NCI-H524 treated with DMSO at 0.1 percent for 48 hours (cell line): ENCODE results near the gene SLC35E2B.
"Not testable (repeated sequence)": the region's sequence is repeated elsewhere in the genome, so short reads cannot be mapped to it uniquely, and the experiment has no call there.

Source experiments
- DNase-seq: peaks from one replicate; lab custom pipeline; 2025; lab: John Stamatoyannopoulos, UW

Gene SLC35E2B

DNA sequence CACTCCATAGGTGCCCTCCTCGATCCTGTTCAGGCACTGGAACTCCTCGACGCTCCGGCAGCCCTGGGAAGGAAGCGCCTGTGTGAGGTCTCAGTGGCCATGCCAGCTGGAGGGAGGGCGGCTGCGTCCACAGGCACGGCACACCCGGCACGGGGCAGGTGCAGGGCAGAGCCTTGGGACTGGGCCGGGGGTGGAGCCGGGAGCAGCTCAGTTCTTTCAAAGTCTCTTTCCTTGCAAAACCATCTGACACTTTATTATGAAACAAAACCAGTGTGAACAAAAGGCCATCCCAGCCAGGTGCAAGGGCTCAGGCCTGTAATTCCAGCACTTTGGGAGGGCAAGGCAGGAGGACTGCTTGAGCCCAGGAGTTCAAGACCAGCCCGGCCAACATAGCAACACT, 54.1 kb downstream of the SLC35E2B start:
- not testable (repeated sequence) for DNase-seq

- DNase-seq, result not testable (repeated sequence)
Measured at GRCh38 chr1:1637479-1637875, 55.1 kb downstream of the SLC35E2B start.

DNA sequence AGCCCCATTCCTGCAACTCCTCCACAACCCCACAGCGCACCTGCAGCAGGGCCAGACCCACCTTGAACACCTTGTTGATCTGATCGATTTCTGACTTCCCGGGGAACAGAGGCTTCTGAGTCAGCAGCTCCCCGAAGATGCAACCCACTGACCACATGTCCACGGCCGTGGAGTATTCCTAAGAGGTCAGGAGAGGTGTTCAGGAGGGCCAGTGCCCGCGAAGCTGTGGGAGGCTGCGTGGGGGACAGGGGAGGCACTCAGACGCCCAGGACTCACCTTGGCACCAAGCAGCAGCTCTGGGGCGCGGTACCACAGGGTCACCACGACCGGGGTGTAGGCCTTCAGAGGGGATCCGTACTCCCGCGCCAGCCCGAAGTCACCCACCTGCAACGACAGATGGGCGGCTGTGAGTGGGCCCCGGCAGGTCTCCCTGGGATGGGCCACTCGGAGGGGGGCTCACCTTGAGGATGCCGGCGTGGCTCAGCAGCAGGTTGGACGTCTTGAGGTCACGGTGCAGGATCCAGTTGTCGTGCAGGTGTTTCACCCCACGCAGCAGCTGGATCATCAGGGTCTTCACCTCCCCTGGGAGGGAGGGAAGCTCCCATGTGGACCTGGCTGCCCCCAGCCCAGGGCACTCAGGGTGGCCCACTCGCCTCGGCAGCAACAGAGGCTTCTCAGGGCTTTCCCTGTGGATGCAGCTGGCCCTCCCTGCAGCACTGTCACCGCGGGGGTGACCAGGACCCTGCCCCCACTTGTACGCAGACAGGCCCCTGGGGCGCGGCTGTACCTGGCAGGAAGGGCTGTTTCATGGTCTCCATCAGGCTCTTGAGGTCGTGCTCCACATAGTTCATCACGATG, 55.7 kb downstream of the SLC35E2B start:
- DNase-seq, result not testable (repeated sequence)

GRCh38 chr1:1634613-1635012, 58.0 kb downstream of the SLC35E2B start:
- DNase-seq, result not testable (repeated sequence)

DNA sequence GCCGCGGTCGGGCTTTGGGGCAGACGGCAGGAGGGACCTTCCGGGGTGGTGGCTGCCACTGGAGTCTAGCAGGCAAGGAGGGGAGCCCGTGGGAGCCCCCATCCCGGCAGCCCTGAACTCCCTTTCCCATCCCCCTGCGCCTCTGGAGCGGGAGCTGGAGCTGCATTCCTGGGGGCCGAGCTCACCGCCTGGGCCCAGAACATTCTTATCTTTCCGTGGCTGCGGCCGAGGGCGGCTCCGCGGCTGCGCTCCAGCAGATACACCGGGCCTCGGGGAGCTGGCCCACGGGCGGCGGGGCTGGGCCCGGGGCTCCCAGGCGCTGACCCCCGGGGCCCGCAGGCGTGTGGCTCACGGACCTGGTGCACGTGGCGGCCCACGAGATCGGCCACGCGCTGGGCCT, 59.2 kb downstream of the SLC35E2B start:
- not testable (repeated sequence) for DNase-seq

GRCh38 chr1:1631782-1632420, 60.7 kb downstream of the SLC35E2B start, which contains the start of gene MMP23B:
TSS of gene MMP23B (plus strand) at chr1:1632173. CDS start at chr1:1632219, 46 bp downstream.
- DNase-seq, result no peak

GRCh38 chr1:1630965-1631781, 61.4 kb downstream of the SLC35E2B start:
- no peak for DNase-seq

- DNase-seq, result peak; percentile 80
Measured at GRCh38 chr1:1630191-1630964, 62.2 kb downstream of the SLC35E2B start.

- DNase-seq, result no peak
Measured at GRCh38 chr1:1629430-1630190, 63.0 kb downstream of the SLC35E2B start.

DNA sequence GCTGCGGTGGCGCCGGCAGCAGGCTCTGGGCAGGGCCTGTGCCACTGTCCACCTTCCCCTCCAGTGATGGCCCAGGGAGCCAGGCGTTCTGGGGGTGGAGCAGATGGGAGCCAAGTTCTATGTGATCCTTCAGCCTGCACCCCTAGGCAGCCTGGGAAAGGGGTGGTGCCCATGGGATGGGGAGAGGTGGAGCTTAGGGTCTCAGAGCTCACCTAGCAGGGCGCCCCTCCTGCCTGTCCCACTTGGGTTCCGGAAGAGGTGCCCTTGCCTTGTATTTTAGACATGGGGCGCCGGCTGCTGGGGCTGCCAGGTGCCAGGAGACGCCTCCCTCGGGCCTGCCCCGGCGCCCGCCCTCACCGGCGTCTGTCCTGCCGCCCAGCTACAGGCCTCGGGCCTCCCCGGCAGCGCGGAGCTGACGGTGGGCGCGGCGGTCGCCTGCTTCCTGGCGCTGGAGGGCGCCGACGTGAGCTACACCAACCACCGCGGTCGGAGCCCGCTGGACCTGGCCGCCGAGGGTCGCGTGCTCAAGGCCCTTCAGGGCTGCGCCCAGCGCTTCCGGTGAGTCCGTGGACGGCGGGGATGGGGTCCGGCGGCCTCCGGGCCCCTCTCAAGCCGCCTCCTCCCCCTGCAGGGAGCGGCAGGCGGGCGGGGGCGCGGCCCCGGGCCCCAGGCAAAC, 63.7 kb downstream of the SLC35E2B start:
- DNase-seq, result no peak

GRCh38 chr1:1627829-1628753, 64.5 kb downstream of the SLC35E2B start:
- no peak for DNase-seq

DNA sequence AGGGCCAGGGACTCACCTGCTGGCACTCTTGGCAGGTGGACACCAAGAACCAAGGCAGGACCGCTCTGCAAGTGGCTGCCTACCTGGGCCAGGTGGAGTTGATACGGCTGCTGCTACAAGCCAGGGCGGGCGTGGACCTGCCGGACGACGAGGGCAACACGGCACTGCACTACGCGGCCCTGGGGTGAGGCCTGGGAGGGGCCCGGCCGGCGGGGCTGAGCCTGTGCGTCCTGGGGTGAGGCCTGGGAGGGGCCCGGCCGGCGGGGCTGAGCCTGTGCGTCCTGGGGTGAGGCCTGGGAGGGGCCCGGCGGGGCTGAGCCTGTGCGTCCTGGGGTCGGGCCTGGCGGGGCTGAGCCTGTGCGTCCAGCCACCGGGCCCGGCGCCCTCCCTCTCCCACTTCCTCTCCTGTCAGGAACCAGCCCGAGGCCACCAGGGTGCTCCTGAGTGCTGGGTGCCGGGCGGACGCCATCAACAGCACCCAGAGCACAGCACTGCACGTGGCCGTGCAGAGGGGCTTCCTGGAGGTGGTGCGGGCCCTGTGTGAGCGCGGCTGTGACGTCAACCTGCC, 65.2 kb downstream of the SLC35E2B start:
- no peak for DNase-seq

DNA sequence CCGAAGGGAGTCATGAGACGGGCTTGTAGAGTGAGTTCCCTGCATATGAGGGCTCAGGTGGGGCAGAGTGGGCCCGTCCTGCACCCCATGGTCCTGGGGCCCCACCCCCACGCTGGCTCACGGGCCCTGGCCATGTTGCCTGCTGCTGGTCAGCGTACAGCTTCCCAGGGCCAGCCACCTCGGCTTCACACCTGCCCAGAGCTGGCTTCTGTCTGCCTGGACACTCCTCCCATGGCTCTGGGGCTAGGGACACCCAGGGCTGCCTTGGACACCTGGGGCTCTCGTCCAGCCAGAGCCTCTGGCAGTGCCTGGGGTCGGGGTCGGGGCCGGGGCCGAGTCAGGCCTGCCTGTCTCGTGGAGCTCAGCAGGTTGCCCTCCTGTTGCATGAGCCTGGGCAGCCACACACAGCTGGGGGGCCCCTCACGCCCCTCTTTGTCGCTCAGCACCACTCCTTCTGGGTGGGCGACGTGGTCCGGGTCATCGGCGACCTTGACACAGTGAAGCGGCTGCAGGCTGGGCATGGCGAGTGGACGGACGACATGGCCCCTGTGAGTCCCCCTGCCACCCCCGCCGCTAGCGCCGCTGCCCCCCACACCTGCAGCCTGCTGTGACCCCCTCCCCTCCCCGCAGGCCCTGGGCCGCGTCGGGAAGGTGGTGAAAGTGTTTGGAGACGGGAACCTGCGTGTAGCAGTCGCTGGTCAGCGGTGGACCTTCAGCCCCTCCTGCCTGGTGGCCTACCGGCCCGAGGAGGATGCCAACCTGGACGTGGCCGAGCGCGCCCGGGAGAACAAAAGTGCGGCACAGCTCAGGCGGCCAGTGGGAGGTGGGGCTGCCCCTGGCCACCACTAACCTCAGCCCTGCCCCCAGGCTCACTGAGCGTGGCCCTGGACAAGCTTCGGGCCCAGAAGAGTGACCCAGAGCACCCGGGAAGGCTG, 66.1 kb downstream of the SLC35E2B start:
- no peak for DNase-seq

- DNase-seq, result no peak
Measured at GRCh38 chr1:1625824-1626206, 66.8 kb downstream of the SLC35E2B start.

DNA sequence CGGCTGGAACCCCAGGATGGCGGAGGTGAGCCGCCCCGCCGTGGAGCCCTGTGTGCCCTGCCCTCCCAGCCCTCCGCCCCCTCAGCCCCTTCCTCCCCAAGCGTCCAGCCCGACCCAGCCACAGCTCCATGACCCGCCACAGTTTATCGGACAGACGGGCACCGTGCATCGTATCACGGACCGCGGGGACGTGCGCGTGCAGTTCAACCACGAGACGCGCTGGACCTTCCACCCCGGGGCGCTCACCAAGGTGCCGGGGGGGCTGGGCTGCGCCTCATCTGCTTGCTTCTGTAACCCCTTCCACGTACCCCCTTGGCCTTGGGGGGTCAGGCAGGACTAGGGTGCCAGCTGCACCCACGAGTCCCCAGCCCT, 67.2 kb downstream of the SLC35E2B start:
- no peak for DNase-seq

DNA sequence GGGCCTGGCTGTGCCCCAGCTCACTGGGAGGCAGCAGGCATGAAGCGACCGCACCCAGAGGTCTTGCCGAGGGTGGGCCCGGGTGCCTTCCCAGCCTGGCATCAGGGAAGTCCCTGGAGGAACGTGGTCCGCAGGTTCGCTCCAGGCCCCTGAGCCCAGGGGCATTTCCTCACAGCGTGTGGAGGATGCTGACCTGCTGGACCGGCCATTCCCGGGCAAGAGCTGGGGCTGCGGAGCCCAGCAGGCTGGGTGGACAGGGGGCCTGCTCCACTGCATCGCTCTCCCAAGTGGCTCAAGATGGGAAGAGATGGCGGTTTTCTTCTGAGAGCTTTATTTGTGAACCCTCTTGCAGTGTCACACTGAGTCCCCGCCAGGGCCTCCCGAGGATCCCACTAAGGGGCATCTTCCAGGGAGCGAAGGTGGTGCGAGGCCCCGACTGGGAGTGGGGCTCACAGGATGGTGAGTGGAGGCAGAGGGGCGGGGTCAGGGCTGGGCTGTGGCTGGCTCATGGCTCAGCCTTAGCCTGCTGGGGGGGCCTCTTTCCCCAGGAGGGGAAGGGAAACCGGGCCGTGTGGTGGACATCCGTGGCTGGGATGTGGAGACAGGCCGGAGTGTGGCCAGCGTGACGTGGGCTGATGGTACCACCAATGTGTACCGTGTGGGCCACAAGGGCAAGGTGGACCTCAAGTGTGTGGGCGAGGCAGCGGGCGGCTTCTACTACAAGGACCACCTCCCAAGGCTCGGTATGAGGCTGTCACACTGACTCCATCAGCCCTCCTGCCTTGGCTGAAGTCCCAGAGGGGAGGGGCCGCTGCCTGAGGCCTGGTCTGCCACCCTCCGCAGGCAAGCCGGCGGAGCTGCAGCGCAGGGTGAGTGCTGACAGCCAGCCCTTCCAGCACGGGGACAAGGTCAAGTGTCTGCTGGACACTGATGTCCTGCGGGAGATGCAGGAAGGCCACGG, 67.9 kb downstream of the SLC35E2B start:
- DNase-seq, result no peak
